ENCODE results near the gene C19orf47. TPM values are rescaled to one million over a fixed set of nuclear protein-coding genes. Genes with fewer than 3 reads are reported as not detected.

Gene C19orf47
- total RNA-seq, 4 donors from 2014 or later = 14.8 to 34.9 (median 16.3) TPM

DNA sequence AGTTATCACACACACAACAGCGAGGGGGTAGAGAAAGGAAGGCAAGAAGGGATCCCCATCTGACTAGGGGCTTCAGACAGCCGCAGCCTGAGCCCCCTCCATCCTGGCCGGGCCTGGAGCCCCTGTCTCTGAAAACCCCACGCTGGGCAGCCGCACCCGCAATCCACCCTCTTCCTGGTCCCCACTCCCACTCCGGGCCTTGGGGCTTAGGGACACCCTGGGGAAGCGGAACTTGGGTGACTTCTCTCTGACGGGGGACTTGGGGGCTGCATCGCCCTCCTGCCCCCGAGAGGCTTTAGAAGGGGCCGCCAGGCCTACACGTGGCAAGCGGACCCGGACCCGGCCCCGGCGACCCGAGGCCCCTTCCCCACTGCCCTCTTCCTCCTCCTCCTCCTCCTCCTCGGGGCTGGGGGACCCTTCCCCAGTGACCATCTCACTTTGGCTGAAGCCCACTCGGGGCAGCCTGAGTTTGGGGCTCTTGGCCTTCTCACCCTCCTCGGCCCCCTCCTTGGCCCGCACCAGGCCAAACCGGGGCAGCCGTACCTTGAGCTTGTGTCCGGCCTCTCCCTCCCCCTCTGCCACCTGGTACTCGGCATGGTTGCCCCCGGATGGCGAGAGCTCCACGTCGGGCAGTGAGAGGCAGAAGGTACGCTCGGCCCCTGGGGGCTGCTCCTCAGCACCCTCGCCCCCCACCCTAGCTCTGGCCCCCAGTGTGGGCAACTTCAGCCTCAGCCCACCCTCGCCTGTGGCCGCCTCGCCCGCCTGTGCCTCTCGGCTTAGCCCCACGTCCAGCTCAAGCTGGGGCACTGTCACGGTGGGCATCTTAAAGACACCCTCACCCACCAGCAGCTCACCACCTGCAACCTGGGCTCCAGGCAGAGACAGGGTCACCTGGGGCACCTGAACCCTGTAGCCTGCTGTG, 46.0 kb upstream of the C19orf47 start:
- DNase-seq (ENCODE audit: low spot score in 2 of 2) = no peak
- TF ChIP-seq POLR2A (IDR thresholded peaks at IDR 0.05) = no peak
- Histone ChIP-seq H3K27me3 (no peaks in the 10 kb centered on the region), H3K9me3 (no peaks in the 10 kb centered on the region), H3K4me1 (peaks cover 18% of the 10 kb centered on the region), H3K27ac (no peak overlapping the region), H3K4me3 (no peak overlapping the region), H3K36me3 (no peaks in the 10 kb centered on the region)
- 92% methylated on average over 11 of the region's 41 CpGs for WGBS

DNA sequence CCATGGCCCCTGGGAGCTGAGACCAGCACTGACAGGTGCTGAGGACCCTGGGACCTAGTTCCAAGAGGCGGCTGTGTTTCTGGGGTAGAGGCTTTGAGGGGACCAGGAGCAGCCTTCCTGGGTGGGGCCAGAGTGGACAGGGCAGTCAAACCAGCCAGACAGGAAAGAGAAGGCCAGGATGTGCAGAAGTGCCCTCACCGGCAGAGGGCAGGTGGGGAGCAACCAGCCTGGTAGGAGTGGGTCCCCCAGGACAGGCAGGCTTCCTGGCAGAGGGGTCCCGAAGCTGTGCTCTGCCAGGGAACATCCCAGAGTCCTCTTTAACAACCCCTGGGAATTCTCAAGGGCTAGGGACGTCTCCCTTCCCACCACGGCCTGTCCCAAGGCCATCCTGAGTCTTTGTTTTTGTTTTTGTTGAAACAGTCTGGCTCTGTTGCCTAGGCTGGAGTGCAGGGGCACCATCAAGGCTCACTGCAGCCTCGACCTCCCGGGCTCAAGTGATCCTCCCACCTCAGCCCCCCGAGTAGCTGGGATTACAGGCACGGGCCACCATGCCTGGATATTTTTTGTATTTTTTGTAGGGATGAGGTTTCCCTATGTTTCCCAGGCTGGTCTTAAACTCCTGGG, 44.8 kb upstream of the C19orf47 start:
- 63% methylated on average over 9 of the region's 9 CpGs for WGBS
- Histone ChIP-seq H3K4me1 (peaks cover 7% of the 10 kb centered on the region), H3K36me3 (no peaks in the 10 kb centered on the region), H3K9me3 (no peaks in the 10 kb centered on the region), H3K4me3 (no peak overlapping the region), H3K27me3 (no peaks in the 10 kb centered on the region), H3K27ac (no peak overlapping the region)
- no peak for DNase-seq (ENCODE audit: low spot score in 2 of 2)
- TF ChIP-seq POLR2AphosphoS5 (IDR thresholded peaks at IDR 0.05) (no peak), POLR2A (IDR thresholded peaks at IDR 0.05) (no peak)
- TF ChIP-seq, protein P1, sequence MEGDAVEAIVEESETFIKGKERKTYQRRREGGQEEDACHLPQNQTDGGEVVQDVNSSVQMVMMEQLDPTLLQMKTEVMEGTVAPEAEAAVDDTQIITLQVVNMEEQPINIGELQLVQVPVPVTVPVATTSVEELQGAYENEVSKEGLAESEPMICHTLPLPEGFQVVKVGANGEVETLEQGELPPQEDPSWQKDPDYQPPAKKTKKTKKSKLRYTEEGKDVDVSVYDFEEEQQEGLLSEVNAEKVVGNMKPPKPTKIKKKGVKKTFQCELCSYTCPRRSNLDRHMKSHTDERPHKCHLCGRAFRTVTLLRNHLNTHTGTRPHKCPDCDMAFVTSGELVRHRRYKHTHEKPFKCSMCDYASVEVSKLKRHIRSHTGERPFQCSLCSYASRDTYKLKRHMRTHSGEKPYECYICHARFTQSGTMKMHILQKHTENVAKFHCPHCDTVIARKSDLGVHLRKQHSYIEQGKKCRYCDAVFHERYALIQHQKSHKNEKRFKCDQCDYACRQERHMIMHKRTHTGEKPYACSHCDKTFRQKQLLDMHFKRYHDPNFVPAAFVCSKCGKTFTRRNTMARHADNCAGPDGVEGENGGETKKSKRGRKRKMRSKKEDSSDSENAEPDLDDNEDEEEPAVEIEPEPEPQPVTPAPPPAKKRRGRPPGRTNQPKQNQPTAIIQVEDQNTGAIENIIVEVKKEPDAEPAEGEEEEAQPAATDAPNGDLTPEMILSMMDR (IDR thresholded peaks at IDR 0.05) = peak in 1 of 2 donors; percentile 11

DNA sequence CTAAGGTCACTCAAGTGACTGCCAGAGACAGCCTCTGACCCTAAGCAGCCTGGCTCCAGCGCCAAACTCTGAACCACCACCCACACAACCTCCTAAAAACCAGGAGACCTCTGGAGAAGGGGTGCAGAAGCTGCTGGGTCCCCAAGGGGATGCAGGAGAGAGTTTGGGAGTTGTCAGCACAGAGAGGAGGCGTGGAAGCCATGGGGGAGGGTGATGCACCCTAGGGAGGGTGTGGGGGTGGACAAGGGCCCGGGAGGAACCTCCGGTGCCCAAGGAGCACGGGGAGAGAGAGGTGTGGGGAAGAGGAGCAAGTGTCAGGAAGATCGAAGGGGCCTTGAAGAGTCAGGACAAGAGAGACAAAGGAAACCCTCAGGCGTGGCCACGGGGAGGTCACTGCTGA, 43.9 kb upstream of the C19orf47 start:
- H3K4me1 ChIP-seq = peaks cover 7% of the 10 kb centered on the region
- no peak for DNase-seq (ENCODE audit: low spot score in 2 of 2)
- no peaks in the 10 kb centered on the region for H3K9me3 ChIP-seq
- no peak overlapping the region for H3K27ac ChIP-seq
- no peaks in the 10 kb centered on the region for H3K27me3 ChIP-seq
- no peaks in the 10 kb centered on the region for H3K36me3 ChIP-seq
- H3K4me3 ChIP-seq = no peak overlapping the region
- no peak for TF ChIP-seq EP300 (IDR thresholded peaks at IDR 0.05)
- TF ChIP-seq POLR2A (IDR thresholded peaks at IDR 0.05) = no peak
- TF ChIP-seq, protein P1 (IDR thresholded peaks at IDR 0.05) = no peak
- TF ChIP-seq POLR2AphosphoS5 (IDR thresholded peaks at IDR 0.05) = no peak
- WGBS = 70% methylated on average over 8 of the region's 8 CpGs

DNA sequence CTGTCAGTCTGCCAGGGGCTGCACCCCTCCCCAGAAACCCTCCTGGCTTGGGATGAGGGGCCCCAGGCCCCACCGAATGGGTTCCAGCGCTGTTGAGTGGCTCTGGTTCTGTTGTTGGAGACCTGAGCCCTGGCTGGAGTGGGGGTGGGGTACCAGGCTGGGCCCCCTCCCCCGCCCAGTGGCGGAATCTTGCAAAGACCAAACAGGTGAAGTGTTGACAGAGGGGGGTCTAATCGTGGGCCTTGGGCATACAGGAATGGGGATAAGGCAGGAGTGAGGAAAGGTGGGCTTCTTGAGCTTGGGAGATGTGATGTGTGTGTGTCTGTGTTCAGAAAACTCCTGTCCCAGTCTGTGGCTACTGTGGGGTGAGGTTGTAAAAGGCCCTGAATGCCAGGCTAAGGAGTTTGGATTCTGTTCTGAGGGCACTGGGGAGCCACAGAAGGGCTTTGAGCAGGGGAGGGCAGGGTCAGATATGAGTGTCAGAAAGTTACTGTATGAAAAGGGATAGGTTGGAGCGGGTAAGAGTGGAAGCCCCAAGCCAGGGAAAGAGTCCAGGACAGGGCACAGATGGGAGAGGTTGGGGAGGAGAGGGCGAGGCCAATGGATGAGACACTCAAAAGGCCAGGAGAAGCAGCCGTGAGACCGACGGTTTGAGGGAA, 42.0 kb upstream of the C19orf47 start, which contains the start of gene HIPK4:
HIPK4 (minus strand) TSS at position 98 of the 659 bp plus-strand sequence. CDS start 279 bp downstream, outside the sequence.
- Histone ChIP-seq H3K9me3 (no peaks in the 10 kb centered on the region), H3K36me3 (no peaks in the 10 kb centered on the region), H3K27me3 (no peaks in the 10 kb centered on the region), H3K4me1 (peaks cover 7% of the 10 kb centered on the region), H3K27ac (no peak within 1 kb of the TSS), H3K4me3 (no peak within 1 kb of the TSS)
- 85% methylated on average over 8 of the region's 10 CpGs for WGBS
- no peak for DNase-seq (ENCODE audit: low spot score in 2 of 2)
- TF ChIP-seq, protein P1 (IDR thresholded peaks at IDR 0.05) = no peak
- no peak for TF ChIP-seq POLR2A (IDR thresholded peaks at IDR 0.05)
- TF ChIP-seq EP300 (IDR thresholded peaks at IDR 0.05) = no peak
- no peak for TF ChIP-seq POLR2AphosphoS5 (IDR thresholded peaks at IDR 0.05)

DNA sequence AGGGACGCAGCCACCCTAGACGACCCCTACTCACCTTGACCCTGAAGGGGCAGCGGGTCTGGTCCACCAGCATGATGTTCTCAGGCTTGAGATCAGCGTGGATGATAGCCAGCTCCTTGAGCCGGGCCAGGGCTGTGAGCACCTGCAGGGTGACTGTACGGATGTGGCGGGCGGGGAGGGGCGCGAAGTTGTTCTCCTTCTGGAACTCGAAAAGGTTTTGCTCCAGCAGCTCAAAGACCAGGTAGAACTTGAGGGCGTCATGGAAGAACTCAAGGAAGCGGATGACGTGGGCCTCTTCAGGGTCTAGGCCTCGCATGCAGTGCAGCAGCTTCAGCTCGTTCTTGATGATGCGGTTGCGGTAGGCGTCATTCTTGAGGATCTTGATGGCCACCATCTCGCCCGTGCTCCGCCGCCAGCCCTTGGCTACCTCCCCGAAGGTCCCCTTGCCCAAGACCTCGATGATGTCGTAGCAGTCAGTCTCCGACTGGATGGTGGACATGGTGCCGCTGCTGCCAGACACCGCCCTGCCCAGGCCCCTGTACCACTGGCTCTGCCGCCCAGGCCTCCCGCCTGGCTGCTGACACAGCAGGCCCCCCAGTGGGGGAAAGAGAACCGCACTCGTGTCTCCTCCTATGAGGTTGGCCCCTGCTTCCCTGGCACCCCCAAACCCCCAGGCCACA, 41.3 kb upstream of the C19orf47 start:
- no peaks in the 10 kb centered on the region for H3K36me3 ChIP-seq
- no peak overlapping the region for H3K4me3 ChIP-seq
- no peak for DNase-seq (ENCODE audit: low spot score in 2 of 2)
- no peaks in the 10 kb centered on the region for H3K27me3 ChIP-seq
- WGBS = 93% methylated on average over 30 of the region's 33 CpGs
- H3K9me3 ChIP-seq = no peaks in the 10 kb centered on the region
- H3K27ac ChIP-seq = no peak overlapping the region
- TF ChIP-seq, protein P1 (IDR thresholded peaks at IDR 0.05) = no peak
- no peak for TF ChIP-seq EP300 (IDR thresholded peaks at IDR 0.05)
- no peak for TF ChIP-seq POLR2A (IDR thresholded peaks at IDR 0.05)
- no peak for TF ChIP-seq POLR2AphosphoS5 (IDR thresholded peaks at IDR 0.05)
- peaks cover 7% of the 10 kb centered on the region for H3K4me1 ChIP-seq

All from suprapubic skin (tissue), 4 donors.